ENCODE measurements around the gene VANGL1.

The VANGL1 gene

DNA sequence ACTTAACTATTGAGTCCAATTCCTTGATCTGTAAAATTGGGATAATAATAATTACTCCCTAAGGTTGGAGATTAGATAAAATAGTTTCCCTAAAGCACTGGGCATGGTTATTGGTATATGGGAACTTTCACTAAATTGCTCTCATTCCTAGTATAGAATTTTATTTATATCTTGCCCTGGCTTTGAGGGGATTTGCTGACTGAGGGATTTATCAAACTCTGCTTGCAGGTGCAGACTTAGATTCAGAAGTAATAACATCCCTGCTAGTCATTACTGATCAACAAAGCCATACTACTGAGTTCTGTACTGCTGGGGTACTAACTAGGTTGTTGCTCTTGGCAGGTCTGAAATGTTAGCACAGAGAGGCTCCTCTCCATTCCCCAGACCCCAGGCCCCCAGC lies 84.8 kb downstream of the VANGL1 start:
- Histone ChIP-seq H3K56ac (ENCODE audit: low read length) (no peak overlapping the region), H3K27ac (ENCODE audit: low read depth, low read length) (no peak overlapping the region), H3K4me2 (ENCODE audit: low read length) (no peak overlapping the region), H3K79me2 (ENCODE audit: control insufficient read depth, insufficient read depth, low read length) (no peaks in the 10 kb centered on the region), H3K79me1 (ENCODE audit: low read length) (no peaks in the 10 kb centered on the region), H4K5ac (ENCODE audit: low read length) (no peak overlapping the region), H3K23ac (ENCODE audit: low read length) (no peak overlapping the region), H3K36me3 (ENCODE audit: control insufficient read depth, insufficient read depth, low read length) (no peaks in the 10 kb centered on the region), H2BK15ac (replicated peaks; ENCODE audit: low read depth) (no peak overlapping the region), H4K8ac (ENCODE audit: low read depth, low read length) (no peak overlapping the region), H2BK5ac (ENCODE audit: low read length) (no peak overlapping the region), H3K4ac (ENCODE audit: low read depth, low read length) (no peak overlapping the region), H2BK120ac (ENCODE audit: low read depth, low read length) (no peak overlapping the region), H3K4me1 (ENCODE audit: control insufficient read depth, low read depth, low read length) (no peaks in the 10 kb centered on the region), H3K27me3 (ENCODE audit: insufficient read depth, low read length, poor library complexity) (no peaks in the 10 kb centered on the region), H3K9ac (ENCODE audit: low read length) (no peak overlapping the region), H2AK5ac (ENCODE audit: low read length) (no peak overlapping the region), H3K18ac (ENCODE audit: low read length) (no peak overlapping the region), H3K4me3 (ENCODE audit: low read length) (no peak overlapping the region)
- no peak for DNase-seq

DNA sequence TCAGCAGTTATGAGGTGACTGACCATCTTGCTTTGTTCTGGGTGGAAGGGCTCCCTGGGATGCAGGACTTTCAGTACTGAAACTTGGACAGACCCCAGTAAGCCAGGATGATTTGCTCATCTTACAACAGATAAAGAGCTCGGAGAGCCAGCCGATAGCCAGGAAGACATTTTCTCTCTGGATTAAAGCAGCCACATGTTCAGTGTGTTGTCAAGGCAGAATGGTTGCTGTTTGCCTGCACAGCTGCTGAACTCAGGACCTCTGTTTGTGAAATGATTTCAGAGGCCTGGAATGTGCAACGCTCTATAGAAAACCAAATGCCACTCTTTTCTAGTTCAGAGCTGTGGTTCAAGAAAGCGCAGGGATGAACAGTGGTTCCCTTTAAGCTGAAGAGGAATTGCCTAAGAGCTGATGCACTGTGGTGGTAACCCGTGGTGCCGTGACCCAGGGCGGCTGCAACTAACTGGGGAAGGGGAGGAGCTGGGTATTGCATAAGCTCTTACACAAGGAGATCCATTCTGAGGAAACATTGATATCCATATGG lies 86.0 kb downstream of the VANGL1 start:
- no peak overlapping the region for H4K5ac ChIP-seq (ENCODE audit: low read length)
- H3K4ac ChIP-seq (ENCODE audit: low read depth, low read length) = no peak overlapping the region
- H3K4me2 ChIP-seq (ENCODE audit: low read length) = no peak overlapping the region
- no peaks in the 10 kb centered on the region for H3K36me3 ChIP-seq (ENCODE audit: control insufficient read depth, insufficient read depth, low read length)
- H3K79me2 ChIP-seq (ENCODE audit: control insufficient read depth, insufficient read depth, low read length) = no peaks in the 10 kb centered on the region
- no peak overlapping the region for H3K27ac ChIP-seq (ENCODE audit: low read depth, low read length)
- no peaks in the 10 kb centered on the region for H3K27me3 ChIP-seq (ENCODE audit: insufficient read depth, low read length, poor library complexity)
- no peak overlapping the region for H3K4me3 ChIP-seq (ENCODE audit: low read length)
- no peak overlapping the region for H3K56ac ChIP-seq (ENCODE audit: low read length)
- H3K79me1 ChIP-seq (ENCODE audit: low read length) = no peaks in the 10 kb centered on the region
- no peaks in the 10 kb centered on the region for H3K4me1 ChIP-seq (ENCODE audit: control insufficient read depth, low read depth, low read length)
- H2BK120ac ChIP-seq (ENCODE audit: low read depth, low read length) = no peak overlapping the region
- H3K23ac ChIP-seq (ENCODE audit: low read length) = no peak overlapping the region
- no CpG with 5 or more reads among the region's 7 CpGs for WGBS (ENCODE audit: extremely low coverage, insufficient coverage, low lambda C conversion rate)
- H2BK15ac ChIP-seq (replicated peaks; ENCODE audit: low read depth) = no peak overlapping the region
- peak; percentile 48 for DNase-seq
- no peak overlapping the region for H3K18ac ChIP-seq (ENCODE audit: low read length)
- H4K8ac ChIP-seq (ENCODE audit: low read depth, low read length) = no peak overlapping the region
- H2AK5ac ChIP-seq (ENCODE audit: low read length) = no peak overlapping the region
- H3K9ac ChIP-seq (ENCODE audit: low read length) = no peak overlapping the region
- H2BK5ac ChIP-seq (ENCODE audit: low read length) = no peak overlapping the region

DNA sequence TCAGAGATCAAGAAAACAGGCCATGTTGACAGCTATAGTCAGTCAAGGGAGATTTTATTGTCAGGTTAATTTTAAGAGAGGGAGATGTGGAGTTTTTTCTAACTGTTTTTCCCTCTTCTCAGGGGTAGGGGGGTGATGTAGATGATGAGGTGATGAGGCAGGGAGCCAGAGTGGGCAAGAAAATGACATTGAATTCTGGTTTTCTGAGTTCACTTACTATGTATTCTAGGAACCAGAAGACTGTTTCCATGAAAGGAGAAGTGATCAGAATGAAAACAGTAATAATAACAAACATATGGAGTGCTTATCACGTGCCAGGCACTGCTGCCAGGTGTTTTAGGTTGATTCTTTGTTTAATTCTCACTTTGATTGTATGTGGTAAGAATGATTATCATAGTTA lies 86.6 kb downstream of the VANGL1 start:
- no CpG with 5 or more reads among the region's 1 CpG for WGBS (ENCODE audit: extremely low coverage, insufficient coverage, low lambda C conversion rate)
- Histone ChIP-seq H3K36me3 (ENCODE audit: control insufficient read depth, insufficient read depth, low read length) (no peaks in the 10 kb centered on the region), H3K79me1 (ENCODE audit: low read length) (no peaks in the 10 kb centered on the region), H3K23ac (ENCODE audit: low read length) (no peak overlapping the region), H3K4me3 (ENCODE audit: low read length) (no peak overlapping the region), H3K4me1 (ENCODE audit: control insufficient read depth, low read depth, low read length) (no peaks in the 10 kb centered on the region), H2BK120ac (ENCODE audit: low read depth, low read length) (no peak overlapping the region), H4K8ac (ENCODE audit: low read depth, low read length) (no peak overlapping the region), H3K27ac (ENCODE audit: low read depth, low read length) (no peak overlapping the region), H3K79me2 (ENCODE audit: control insufficient read depth, insufficient read depth, low read length) (no peaks in the 10 kb centered on the region), H3K4me2 (ENCODE audit: low read length) (no peak overlapping the region), H3K27me3 (ENCODE audit: insufficient read depth, low read length, poor library complexity) (no peaks in the 10 kb centered on the region), H3K9ac (ENCODE audit: low read length) (no peak overlapping the region), H2BK5ac (ENCODE audit: low read length) (no peak overlapping the region), H3K18ac (ENCODE audit: low read length) (no peak overlapping the region), H4K5ac (ENCODE audit: low read length) (no peak overlapping the region), H3K56ac (ENCODE audit: low read length) (no peak overlapping the region), H3K4ac (ENCODE audit: low read depth, low read length) (no peak overlapping the region), H2BK15ac (replicated peaks; ENCODE audit: low read depth) (no peak overlapping the region), H2AK5ac (ENCODE audit: low read length) (no peak overlapping the region)
- no peak for DNase-seq

DNA sequence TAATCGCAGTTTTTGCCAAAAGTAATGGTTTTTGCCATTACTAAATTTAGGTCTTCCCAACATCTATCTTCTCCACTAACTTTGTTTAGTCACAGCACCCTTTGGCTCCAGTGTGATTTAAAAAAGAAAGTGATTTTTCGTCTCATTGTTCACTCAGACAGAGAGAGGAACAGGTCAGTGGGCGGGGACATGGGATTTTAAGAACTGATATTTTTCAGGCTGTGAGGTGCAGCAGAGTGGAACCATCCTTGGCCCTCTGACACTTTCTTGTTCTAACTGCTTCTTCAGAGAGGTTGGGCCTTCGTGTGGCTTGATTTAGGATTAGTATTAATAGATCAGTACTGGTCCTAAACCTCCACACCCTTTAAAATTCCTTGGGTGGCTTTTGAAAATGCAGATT lies 88.0 kb downstream of the VANGL1 start:
- no peak overlapping the region for H3K27ac ChIP-seq (ENCODE audit: low read depth, low read length)
- H3K4me1 ChIP-seq (ENCODE audit: control insufficient read depth, low read depth, low read length) = no peaks in the 10 kb centered on the region
- no peaks in the 10 kb centered on the region for H3K79me1 ChIP-seq (ENCODE audit: low read length)
- no peak overlapping the region for H3K4me2 ChIP-seq (ENCODE audit: low read length)
- WGBS (ENCODE audit: extremely low coverage, insufficient coverage, low lambda C conversion rate) = no CpG with 5 or more reads among the region's 4 CpGs
- H3K23ac ChIP-seq (ENCODE audit: low read length) = no peak overlapping the region
- H2AK5ac ChIP-seq (ENCODE audit: low read length) = no peak overlapping the region
- H3K27me3 ChIP-seq (ENCODE audit: insufficient read depth, low read length, poor library complexity) = no peaks in the 10 kb centered on the region
- H3K4me3 ChIP-seq (ENCODE audit: low read length) = no peak overlapping the region
- no peaks in the 10 kb centered on the region for H3K36me3 ChIP-seq (ENCODE audit: control insufficient read depth, insufficient read depth, low read length)
- no peak overlapping the region for H3K9ac ChIP-seq (ENCODE audit: low read length)
- H3K79me2 ChIP-seq (ENCODE audit: control insufficient read depth, insufficient read depth, low read length) = no peaks in the 10 kb centered on the region
- no peak overlapping the region for H3K56ac ChIP-seq (ENCODE audit: low read length)
- H2BK15ac ChIP-seq (replicated peaks; ENCODE audit: low read depth) = no peak overlapping the region
- H3K18ac ChIP-seq (ENCODE audit: low read length) = no peak overlapping the region
- H2BK5ac ChIP-seq (ENCODE audit: low read length) = no peak overlapping the region
- no peak for DNase-seq
- H2BK120ac ChIP-seq (ENCODE audit: low read depth, low read length) = no peak overlapping the region
- H3K4ac ChIP-seq (ENCODE audit: low read depth, low read length) = no peak overlapping the region
- H4K8ac ChIP-seq (ENCODE audit: low read depth, low read length) = no peak overlapping the region
- no peak overlapping the region for H4K5ac ChIP-seq (ENCODE audit: low read length)

DNA sequence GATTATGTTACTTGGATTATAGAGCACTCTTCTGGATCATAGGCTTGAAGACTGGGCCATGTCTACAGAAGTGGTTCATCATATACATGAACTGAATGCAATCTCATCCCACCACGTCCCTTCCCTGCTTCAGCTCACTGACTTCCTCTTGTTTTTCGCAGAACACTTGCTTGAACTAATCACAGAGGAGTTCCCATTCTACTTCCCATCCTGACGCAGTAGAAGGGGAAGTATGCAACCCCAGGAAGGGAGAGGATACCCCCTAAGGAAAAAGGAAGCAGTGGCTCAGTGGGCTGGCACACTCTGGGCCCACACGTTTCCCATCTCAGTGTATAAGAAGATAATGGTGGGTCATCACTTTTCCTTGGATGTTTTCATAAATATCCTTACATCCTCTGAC lies 90.5 kb downstream of the VANGL1 start:
- H3K27ac ChIP-seq (ENCODE audit: low read depth, low read length) = no peak overlapping the region
- no peak overlapping the region for H2BK15ac ChIP-seq (replicated peaks; ENCODE audit: low read depth)
- H4K5ac ChIP-seq (ENCODE audit: low read length) = no peak overlapping the region
- H3K18ac ChIP-seq (ENCODE audit: low read length) = no peak overlapping the region
- H3K4me1 ChIP-seq (ENCODE audit: control insufficient read depth, low read depth, low read length) = no peaks in the 10 kb centered on the region
- no peak overlapping the region for H3K4ac ChIP-seq (ENCODE audit: low read depth, low read length)
- H3K36me3 ChIP-seq (ENCODE audit: control insufficient read depth, insufficient read depth, low read length) = no peaks in the 10 kb centered on the region
- no peak overlapping the region for H3K4me2 ChIP-seq (ENCODE audit: low read length)
- H3K9ac ChIP-seq (ENCODE audit: low read length) = no peak overlapping the region
- no peak overlapping the region for H2AK5ac ChIP-seq (ENCODE audit: low read length)
- H3K79me2 ChIP-seq (ENCODE audit: control insufficient read depth, insufficient read depth, low read length) = no peaks in the 10 kb centered on the region
- no peak overlapping the region for H4K8ac ChIP-seq (ENCODE audit: low read depth, low read length)
- no peak overlapping the region for H3K56ac ChIP-seq (ENCODE audit: low read length)
- DNase-seq = no peak
- no peaks in the 10 kb centered on the region for H3K27me3 ChIP-seq (ENCODE audit: insufficient read depth, low read length, poor library complexity)
- no CpG with 5 or more reads among the region's 4 CpGs for WGBS (ENCODE audit: extremely low coverage, insufficient coverage, low lambda C conversion rate)
- no peak overlapping the region for H2BK120ac ChIP-seq (ENCODE audit: low read depth, low read length)
- no peak overlapping the region for H3K23ac ChIP-seq (ENCODE audit: low read length)
- no peak overlapping the region for H3K4me3 ChIP-seq (ENCODE audit: low read length)
- no peak overlapping the region for H2BK5ac ChIP-seq (ENCODE audit: low read length)
- no peaks in the 10 kb centered on the region for H3K79me1 ChIP-seq (ENCODE audit: low read length)

DNA sequence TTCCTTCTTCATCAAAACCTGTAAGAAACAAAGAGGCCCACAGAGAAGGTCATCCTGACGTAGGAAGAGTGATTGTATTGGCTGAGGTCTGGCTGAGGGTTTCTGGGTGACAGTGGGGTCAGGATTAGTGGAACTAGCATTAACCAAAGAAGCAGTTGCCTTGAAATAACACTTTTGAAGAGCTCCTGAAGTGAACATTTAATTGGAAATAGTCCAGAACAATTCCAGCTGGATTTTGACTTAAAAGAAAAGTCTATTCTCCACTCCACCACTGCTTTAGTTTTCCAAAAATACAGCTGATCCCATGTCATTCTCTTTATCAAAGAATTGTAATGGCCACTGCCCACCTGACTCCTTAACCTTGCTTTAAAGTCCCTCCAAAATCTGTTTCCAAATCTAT lies 99.0 kb downstream of the VANGL1 start:
- no peak overlapping the region for H3K9ac ChIP-seq (ENCODE audit: low read length)
- no peak overlapping the region for H3K4ac ChIP-seq (ENCODE audit: low read depth, low read length)
- H3K79me1 ChIP-seq (ENCODE audit: low read length) = no peaks in the 10 kb centered on the region
- no peak overlapping the region for H2AK5ac ChIP-seq (ENCODE audit: low read length)
- H3K56ac ChIP-seq (ENCODE audit: low read length) = no peak overlapping the region
- H3K4me1 ChIP-seq (ENCODE audit: control insufficient read depth, low read depth, low read length) = no peaks in the 10 kb centered on the region
- no peak overlapping the region for H3K23ac ChIP-seq (ENCODE audit: low read length)
- no peak overlapping the region for H4K5ac ChIP-seq (ENCODE audit: low read length)
- H3K79me2 ChIP-seq (ENCODE audit: control insufficient read depth, insufficient read depth, low read length) = no peaks in the 10 kb centered on the region
- no peak for DNase-seq
- no peak overlapping the region for H2BK5ac ChIP-seq (ENCODE audit: low read length)
- H3K4me3 ChIP-seq (ENCODE audit: low read length) = no peak overlapping the region
- H3K18ac ChIP-seq (ENCODE audit: low read length) = no peak overlapping the region
- H2BK120ac ChIP-seq (ENCODE audit: low read depth, low read length) = no peak overlapping the region
- no peak overlapping the region for H3K4me2 ChIP-seq (ENCODE audit: low read length)
- no peaks in the 10 kb centered on the region for H3K36me3 ChIP-seq (ENCODE audit: control insufficient read depth, insufficient read depth, low read length)
- H3K27ac ChIP-seq (ENCODE audit: low read depth, low read length) = no peak overlapping the region
- no peaks in the 10 kb centered on the region for H3K27me3 ChIP-seq (ENCODE audit: insufficient read depth, low read length, poor library complexity)
- WGBS (ENCODE audit: extremely low coverage, insufficient coverage, low lambda C conversion rate) = no CpG with 5 or more reads among the region's 1 CpG
- H4K8ac ChIP-seq (ENCODE audit: low read depth, low read length) = no peak overlapping the region
- no peak overlapping the region for H2BK15ac ChIP-seq (replicated peaks; ENCODE audit: low read depth)

All from mesendoderm (in vitro differentiated cells).